Stomach (tissue), 9 donors: ENCODE measurements around the gene SLC26A9. TPM values are rescaled to one million over a fixed set of nuclear protein-coding genes. Genes with fewer than 3 reads are reported as not detected.

Experiments
- DNase-seq, 2 donors: peaks; one replicate each; pipeline versions ENCODE4 v3.0.0 to v3.0.0-alpha.2; 2013 to 2019
- H3K27ac ChIP-seq, 5 donors: fragments of 200-600 bp in 4 of 5; sonication (generic) in 4 of 5; one replicate each; pipeline ENCODE4 v1.5.1; 2013 to 2019; ENCODE audit warnings: mild to moderate bottlenecking in 1 of 5, moderate library complexity in 1 of 5
- H3K27me3 ChIP-seq, 3 donors: fragments of 200-600 bp; sonication (generic); one replicate each; pipeline ENCODE4 v1.5.1; 2017 to 2019; ENCODE audit warnings: mixed run types in 1 of 3
- H3K36me3 ChIP-seq, 4 donors: fragments of 200-600 bp; sonication (generic); 1 replicate in 3 of 4; 2 replicates in 1 of 4; pipeline ENCODE4 v1.5.1; 2016 to 2019
- H3K4me1 ChIP-seq, 4 donors: fragments of 200-600 bp; sonication (generic); one replicate each; pipeline ENCODE4 v1.5.1; 2016 to 2019
- H3K4me3 ChIP-seq, 4 donors: fragments of 200-600 bp; sonication (generic) in 3 of 4; one replicate each; pipeline ENCODE4 v1.5.1; 2016 to 2019; ENCODE audit warnings: mild to moderate bottlenecking in 1 of 4
- H3K9me3 ChIP-seq, 4 donors: fragments of 200-600 bp; sonication (generic); one replicate each; pipeline ENCODE4 v1.5.1; 2016 to 2019
- CTCF ChIP-seq, 7 experiments: fragments of 450-650 bp in 4 of 7; fragments of 200-600 bp in 3 of 7; sonication (generic) in 3 of 7; IDR thresholded peaks; one replicate each; pipeline ENCODE4 v1.5.1; 2016 to 2019; ENCODE audit warnings: antibody characterized with exemption in 7 of 7, control low read depth in 2 of 7, mild to moderate bottlenecking in 1 of 7
- EP300 ChIP-seq: sonication (generic); formaldehyde crosslinking; IDR thresholded peaks from one replicate; pipeline ENCODE4 v1.6.1; 2017; ENCODE audit warnings: antibody characterized with exemption
- POLR2A ChIP-seq, 4 donors: fragments of 450-650 bp; IDR thresholded peaks; one replicate each; pipeline ENCODE4 v1.6.1; 2016; ENCODE audit warnings: antibody characterized with exemption in 4 of 4, control low read depth in 2 of 4, mild to moderate bottlenecking in 1 of 4, moderate library complexity in 1 of 4
- POLR2AphosphoS5 ChIP-seq, 3 donors: sonication (generic); formaldehyde crosslinking; IDR thresholded peaks; one replicate each; pipeline ENCODE4 v1.6.1; 2016; ENCODE audit warnings: antibody characterized with exemption in 3 of 3
- WGBS, 5 donors: extraction: QIAGEN DNeasy Blood & Tissue Kit in 3 of 5; methylation state at CpG; one replicate each; pipeline versions ENCODE4 v1.1.5 to v1.1.7; 2013 to 2018; 5-methylcytosine and 5-hydroxymethylcytosine counted together
- intact Hi-C: fragments of 100-400 bp; cut with DNase I; formaldehyde crosslinking; loops from one replicate; pipeline ENCODE4 v1.15.1; 2023; ENCODE audit warnings: low total_unique reads
- polyA plus RNA-seq, 3 donors: library from polyadenylated mRNA; stranded (reverse); fragments of 200-250 nt; gene quantifications; one replicate each; pipeline ENCODE4 v1.2.3, GENCODE V29; 2013
- total RNA-seq, 5 donors: library from RNA; depleted of rRNA; stranded (reverse); fragments of >200 nt; gene quantifications; one replicate each; pipeline versions ENCODE4 v1.1.0 to v1.2.3, GENCODE V29; 2014 to 2016
- donor health status: healthy with polysubstance abuse.
- donor health status: Bipolar disorder and iron deficiency.
- donor health status: healthy.

Gene SLC26A9
- total and polyA plus RNA-seq, 8 donors, result 7.9 to 63.0 (median 30.0) TPM; not detected in 1

- peaks cover 0 to 13% (median 4%) of the 10 kb centered on the region in 4 donors for H3K4me1 ChIP-seq
- DNase-seq, result no peak
- H3K9me3 ChIP-seq, result no peaks in the 10 kb centered on the region
- H3K36me3 ChIP-seq, result no peaks in the 10 kb centered on the region
- H3K4me3 ChIP-seq, result no peak overlapping the region
- 88 to 98% (median 95%) methylated on average over 11 to 12 of the region's 12 CpGs for WGBS, 5 donors
- H3K27me3 ChIP-seq, result peaks cover 0 to 9% (median 0%) of the 10 kb centered on the region in 3 donors
- no peak for TF ChIP-seq POLR2AphosphoS5 (IDR thresholded peaks at IDR 0.05)
- no peak for TF ChIP-seq EP300
- intact Hi-C loops, result loop anchor here (10.0 kb wide), 1 partner anchor 177 kb away; no protein-coding TSS in a partner anchor
- no peak overlapping the region for H3K27ac ChIP-seq
These were observed 15.6 kb downstream of the SLC26A9 start for GRCh38 chr1:205927676-205928075.

GRCh38 chr1:205927247-205927646, 16.0 kb downstream of the SLC26A9 start:
- TF ChIP-seq POLR2AphosphoS5 (IDR thresholded peaks at IDR 0.05) (no peak), CTCF (IDR thresholded peaks at IDR 0.05) (no peak), EP300 (no peak), POLR2A (IDR thresholded peaks at IDR 0.05) (no peak)
- DNase-seq, result no peak
- intact Hi-C loops, result loop anchor here (10.0 kb wide), 1 partner anchor 178 kb away; no protein-coding TSS in a partner anchor
- no peaks in the 10 kb centered on the region for H3K36me3 ChIP-seq
- H3K9me3 ChIP-seq, result no peaks in the 10 kb centered on the region
- H3K4me3 ChIP-seq, result no peak overlapping the region
- WGBS, 5 donors, result 92 to 97% (median 96%) methylated on average over 6 of the region's 6 CpGs
- peaks cover 0 to 7% (median 0%) of the 10 kb centered on the region in 3 donors for H3K27me3 ChIP-seq
- H3K27ac ChIP-seq, result no peak overlapping the region
- peaks cover 0 to 12% (median 3%) of the 10 kb centered on the region in 4 donors for H3K4me1 ChIP-seq

GRCh38 chr1:205926636-205927035, 16.6 kb downstream of the SLC26A9 start:
- TF ChIP-seq CTCF (IDR thresholded peaks at IDR 0.05), result no peak
- no peak for TF ChIP-seq POLR2A (IDR thresholded peaks at IDR 0.05)
- TF ChIP-seq POLR2AphosphoS5 (IDR thresholded peaks at IDR 0.05), result no peak
- no peak for TF ChIP-seq EP300
- Histone ChIP-seq H3K4me3 (no peak overlapping the region), H3K9me3 (no peaks in the 10 kb centered on the region), H3K4me1 (peaks cover 0 to 8% (median 3%) of the 10 kb centered on the region in 4 donors), H3K27me3 (peaks cover 0 to 1% (median 0%) of the 10 kb centered on the region in 3 donors), H3K36me3 (no peaks in the 10 kb centered on the region), H3K27ac (no peak overlapping the region)
- WGBS, 5 donors, result 88 to 93% (median 90%) methylated on average over 8 of the region's 8 CpGs
- DNase-seq, result peak in 1 of 2 donors; percentile 4
- intact Hi-C loops, result loop anchor here (10.0 kb wide), 1 partner anchor 178 kb away; no protein-coding TSS in a partner anchor

- 81 to 94% (median 92%) methylated on average over 5 of the region's 5 CpGs for WGBS, 5 donors
- Histone ChIP-seq H3K4me1 (peaks cover 0 to 6% (median 2%) of the 10 kb centered on the region in 4 donors), H3K27me3 (no peaks in the 10 kb centered on the region), H3K9me3 (no peaks in the 10 kb centered on the region), H3K36me3 (no peaks in the 10 kb centered on the region), H3K27ac (no peak overlapping the region), H3K4me3 (no peak overlapping the region)
- peak in 1 of 2 donors; percentile 0 for DNase-seq
- no peak for TF ChIP-seq POLR2A (IDR thresholded peaks at IDR 0.05)
- TF ChIP-seq POLR2AphosphoS5 (IDR thresholded peaks at IDR 0.05), result no peak
- TF ChIP-seq EP300, result no peak
- TF ChIP-seq CTCF (IDR thresholded peaks at IDR 0.05), result no peak
- intact Hi-C loops, result loop anchor here (10.0 kb wide), 1 partner anchor 179 kb away; no protein-coding TSS in a partner anchor
These were observed 17.0 kb downstream of the SLC26A9 start for GRCh38 chr1:205926213-205926612.

- H3K9me3 ChIP-seq, result no peaks in the 10 kb centered on the region
- intact Hi-C loops, result loop anchor here (10.0 kb wide), 1 partner anchor 179 kb away; no protein-coding TSS in a partner anchor
- TF ChIP-seq POLR2AphosphoS5 (IDR thresholded peaks at IDR 0.05) (no peak), EP300 (no peak), CTCF (IDR thresholded peaks at IDR 0.05) (no peak), POLR2A (IDR thresholded peaks at IDR 0.05) (no peak)
- H3K27me3 ChIP-seq, result no peaks in the 10 kb centered on the region
- no peak overlapping the region for H3K27ac ChIP-seq
- no peaks in the 10 kb centered on the region for H3K36me3 ChIP-seq
- WGBS, 5 donors, result 67 to 87% (median 83%) methylated on average over 9 of the region's 9 CpGs
- no peak overlapping the region for H3K4me3 ChIP-seq
- peak in 1 of 2 donors; percentile 18 for DNase-seq
- peaks cover 0 to 2% (median under 1%) of the 10 kb centered on the region in 4 donors for H3K4me1 ChIP-seq
These were observed 17.5 kb downstream of the SLC26A9 start for GRCh38 chr1:205925736-205926135.
